ENCODE measurements around the gene ENTPD7.
"Not testable (repeated sequence)": the region's sequence is repeated elsewhere in the genome, so short reads cannot be mapped to it uniquely, and the experiment has no call there.

Gene ENTPD7

GRCh38 chr10:99746166-99746565, 86.9 kb downstream of the ENTPD7 start:
- not testable (repeated sequence) for DNase-seq (ENCODE audit: low spot score)

DNA sequence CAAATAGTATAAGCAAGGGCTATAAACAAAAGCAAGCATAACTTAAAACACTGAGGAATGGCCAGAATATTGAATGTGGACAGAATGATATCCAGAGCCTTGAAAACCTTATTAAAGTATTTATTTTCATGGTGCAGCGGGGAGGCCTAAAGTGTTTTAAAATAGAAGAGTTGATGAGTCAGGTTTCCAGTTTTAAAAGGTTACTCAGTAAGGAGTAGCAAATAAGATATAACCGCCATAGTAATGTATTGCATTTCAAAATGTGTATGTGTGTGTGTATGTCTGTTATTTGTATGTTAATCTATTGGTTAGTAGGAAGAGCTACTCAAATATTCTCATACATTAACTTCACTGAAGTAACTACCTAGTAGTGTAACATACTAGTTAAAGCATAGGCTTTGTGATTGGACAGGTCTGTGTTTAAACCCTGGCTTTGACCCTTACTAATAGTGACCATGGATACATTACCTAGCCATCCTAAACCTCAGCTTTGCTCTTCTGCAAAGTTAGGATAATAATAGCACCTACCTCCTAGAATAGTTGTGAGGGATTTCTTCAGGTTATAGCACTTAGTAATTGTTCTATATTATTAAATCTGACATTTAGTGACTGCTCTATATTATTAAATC, 89.6 kb downstream of the ENTPD7 start:
- no peak for DNase-seq (ENCODE audit: low spot score)

GRCh38 chr10:99750641-99751040, 91.3 kb downstream of the ENTPD7 start:
- no peak for DNase-seq (ENCODE audit: low spot score)

DNA sequence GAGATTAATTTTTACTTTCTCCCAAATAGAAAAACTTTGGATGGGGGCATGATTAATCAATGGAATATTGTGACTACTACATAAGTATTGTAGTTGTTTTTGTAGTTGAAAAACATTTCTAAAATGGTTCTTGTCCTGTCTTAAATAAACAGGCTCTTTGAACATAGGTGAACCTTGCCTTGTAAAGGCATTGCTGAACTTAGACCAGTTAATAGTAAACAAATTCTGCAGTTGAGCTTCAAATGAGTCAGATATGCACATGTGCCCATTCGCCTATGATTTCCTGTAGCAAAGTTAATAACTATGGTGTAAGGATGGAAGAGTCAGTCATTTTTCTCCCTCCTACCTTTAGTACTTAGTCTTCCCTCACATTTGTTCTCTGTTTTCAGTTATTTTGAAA, 95.4 kb downstream of the ENTPD7 start:
- DNase-seq (ENCODE audit: low spot score): no peak
